NK-92 treated with Interleukin-12 subunit alpha and Interleukin-12 subunit beta, amount 100 ng/mL, for 24 hours (cell line): ENCODE measurements around the gene KRTAP3-3.
"Not testable (repeated sequence)": the region's sequence is repeated elsewhere in the genome, so short reads cannot be mapped to it uniquely, and the experiment has no call there.

ENCODE experiments used
- DNase-seq: peaks from one replicate; lab custom pipeline; 2025; lab: John Stamatoyannopoulos, UW

KRTAP3-3 gene

GRCh38 chr17:40993839-40994238 lies at the start of gene KRTAP3-3:
Gene KRTAP3-3, minus strand, starts transcription at chr17:40994164. Its CDS starts 67 bp downstream, at chr17:40994097.
- no peak for DNase-seq

- DNase-seq = no peak
Measured at GRCh38 chr17:41042953-41043352, 49.0 kb upstream of the KRTAP3-3 start.

GRCh38 chr17:41040783-41041571 lies 47.0 kb upstream of the KRTAP3-3 start, which contains the start of gene KRTAP1-1:
Gene KRTAP1-1, minus strand, starts transcription at chr17:41041450. Its CDS starts 53 bp downstream, at chr17:41041397.
- DNase-seq = not testable (repeated sequence)

- DNase-seq = no peak
Measured at GRCh38 chr17:41037853-41038350, 43.9 kb upstream of the KRTAP3-3 start.

- not testable (repeated sequence) for DNase-seq
Measured at GRCh38 chr17:41034346-41034935, 40.5 kb upstream of the KRTAP3-3 start, which contains the start of gene KRTAP1-3. Gene KRTAP1-3, minus strand, starts transcription at chr17:41034874. Its CDS starts 53 bp downstream, at chr17:41034821.

- no peak for DNase-seq
Measured at GRCh38 chr17:41029633-41030245, 35.8 kb upstream of the KRTAP3-3 start, which contains the start of gene KRTAP1-4. Gene KRTAP1-4, minus strand, starts transcription at chr17:41030195. Its CDS starts 117 bp downstream, at chr17:41030078.

GRCh38 chr17:41026715-41027471 lies 32.9 kb upstream of the KRTAP3-3 start, which contains the start of gene KRTAP1-5:
Gene KRTAP1-5, minus strand, starts transcription at chr17:41027208. Its CDS starts 53 bp downstream, at chr17:41027155.
- DNase-seq = no peak

- DNase-seq = no peak
Measured at GRCh38 chr17:41024697-41025096, 30.7 kb upstream of the KRTAP3-3 start.

- DNase-seq = no peak
Measured at GRCh38 chr17:41020336-41020735, 26.4 kb upstream of the KRTAP3-3 start.

GRCh38 chr17:41019415-41019814 lies 25.5 kb upstream of the KRTAP3-3 start:
- DNase-seq = no peak

GRCh38 chr17:41018541-41018940 lies 24.6 kb upstream of the KRTAP3-3 start:
- DNase-seq = no peak

- DNase-seq = no peak
Measured at GRCh38 chr17:41016578-41017215, 22.7 kb upstream of the KRTAP3-3 start.

- no peak for DNase-seq
Measured at GRCh38 chr17:41015454-41015853, 21.5 kb upstream of the KRTAP3-3 start.

GRCh38 chr17:41013606-41014005 lies 19.6 kb upstream of the KRTAP3-3 start:
- no peak for DNase-seq

GRCh38 chr17:41013181-41013580 lies 19.2 kb upstream of the KRTAP3-3 start:
- no peak for DNase-seq

- no peak for DNase-seq
Measured at GRCh38 chr17:41012326-41013120, 18.6 kb upstream of the KRTAP3-3 start.

- DNase-seq = no peak
Measured at GRCh38 chr17:41010441-41010840, 16.5 kb upstream of the KRTAP3-3 start.

- DNase-seq = no peak
Measured at GRCh38 chr17:41009936-41010335, 16.0 kb upstream of the KRTAP3-3 start.

GRCh38 chr17:41009301-41009760 lies 15.4 kb upstream of the KRTAP3-3 start:
- no peak for DNase-seq

GRCh38 chr17:41008811-41009210 lies 14.8 kb upstream of the KRTAP3-3 start, which contains the start of gene KRTAP3-1:
Gene KRTAP3-1, minus strand, starts transcription at chr17:41009128. Its CDS starts 54 bp downstream, at chr17:41009074.
- DNase-seq = no peak
